ACHN (cell line): ENCODE data around the gene AK8.
"Not testable (repeated sequence)": the region's sequence is repeated elsewhere in the genome, so short reads cannot be mapped to it uniquely, and the experiment has no call there.

Experiments
- DNase-seq: peaks from one replicate; pipeline ENCODE4 v3.0.0-alpha.2; 2015
- in situ Hi-C: cut with HindIII; loops from 2 replicates; pipeline ENCODE4 v1.10.0; 2017; ENCODE audit warnings: low sequenced_read_pairs, low pct_ligation_motif_present, low pct_unique_long_range_greater_than_20kb

The AK8 gene

DNA sequence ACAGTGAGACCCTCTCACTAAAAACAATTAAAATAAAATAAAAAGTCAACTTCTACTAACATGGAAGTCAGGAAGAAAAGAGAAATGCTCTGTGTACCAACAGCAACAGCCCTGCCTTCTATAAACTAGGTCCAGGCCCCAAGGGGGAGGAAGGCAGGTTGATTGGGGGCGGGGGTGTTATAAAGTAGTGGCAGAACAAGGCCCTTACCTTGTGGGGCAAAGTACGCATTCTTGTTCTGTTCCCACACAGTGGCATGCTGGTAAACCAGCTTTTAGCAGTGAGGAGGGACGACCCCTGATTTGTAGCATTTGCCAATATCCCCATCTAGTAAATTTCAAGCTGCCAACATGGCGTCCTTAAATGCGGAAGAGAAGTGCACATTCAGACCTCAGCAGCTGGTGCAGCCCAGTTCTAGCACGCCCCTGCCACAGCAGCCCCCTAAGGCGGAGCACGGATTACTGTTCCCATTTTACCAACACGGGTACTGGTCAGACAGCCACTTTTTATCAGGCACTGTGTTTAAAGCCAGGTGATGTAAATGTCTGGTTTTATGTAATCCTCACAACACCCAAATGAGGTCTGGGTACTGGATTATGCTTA lies 138.3 kb downstream of the AK8 start:
- DNase-seq: no peak
- in situ Hi-C loops: no loop called here

DNA sequence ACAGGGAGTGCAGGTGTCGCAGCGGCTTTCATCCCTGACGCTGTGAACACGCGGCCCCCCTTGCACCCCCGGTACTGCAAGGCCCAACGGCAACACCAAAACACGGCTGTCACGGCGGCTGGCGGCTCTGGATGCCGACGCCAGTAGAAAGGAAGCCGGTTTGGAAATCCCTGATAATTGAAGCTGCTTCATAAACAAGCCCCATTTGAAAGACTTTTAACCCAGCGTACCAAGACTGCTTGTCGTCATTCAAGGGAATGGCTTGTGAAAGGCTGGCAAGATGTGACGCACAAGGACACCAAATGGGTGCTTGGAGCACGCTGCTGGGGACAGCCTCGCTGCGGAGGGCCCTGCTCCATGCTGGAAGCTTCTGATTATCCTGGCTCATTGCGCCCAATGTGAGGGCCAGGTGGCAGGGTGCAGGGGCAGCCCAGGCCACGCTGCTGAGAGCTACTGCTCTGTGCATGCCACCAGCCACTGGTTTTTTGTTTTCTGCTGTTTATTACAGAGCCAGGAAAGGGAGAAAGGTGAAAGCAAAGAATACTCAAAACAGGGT lies 144.7 kb downstream of the AK8 start:
- in situ Hi-C loops: no loop called here
- DNase-seq: no peak

- DNase-seq: no peak
- in situ Hi-C loops: no loop called here
Observed at GRCh38 chr9:132732326-132733259, 145.5 kb downstream of the AK8 start.

DNA sequence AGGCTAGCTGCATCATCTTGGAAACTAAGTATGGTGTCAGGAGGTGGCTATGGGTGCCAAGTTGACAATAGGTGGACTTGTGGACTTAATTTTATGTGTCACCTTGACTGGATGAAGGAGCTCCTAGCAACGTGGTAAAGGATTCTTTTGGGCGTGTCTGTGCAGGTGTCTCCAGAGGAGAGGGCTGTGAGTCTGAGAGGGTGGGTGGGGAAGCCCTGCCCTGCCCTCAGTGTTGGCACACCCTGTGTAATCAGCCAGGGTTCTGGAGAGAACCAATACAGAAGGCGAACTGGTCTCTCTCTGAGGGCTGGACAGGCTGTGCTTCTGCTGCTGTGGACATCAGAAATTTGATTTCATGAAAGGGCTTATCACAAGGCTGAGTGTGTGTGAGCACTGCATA lies 146.9 kb downstream of the AK8 start:
- in situ Hi-C loops: no loop called here
- DNase-seq: no peak

- DNase-seq: no peak
Observed at GRCh38 chr9:132730054-132731033, 147.7 kb downstream of the AK8 start.

DNA sequence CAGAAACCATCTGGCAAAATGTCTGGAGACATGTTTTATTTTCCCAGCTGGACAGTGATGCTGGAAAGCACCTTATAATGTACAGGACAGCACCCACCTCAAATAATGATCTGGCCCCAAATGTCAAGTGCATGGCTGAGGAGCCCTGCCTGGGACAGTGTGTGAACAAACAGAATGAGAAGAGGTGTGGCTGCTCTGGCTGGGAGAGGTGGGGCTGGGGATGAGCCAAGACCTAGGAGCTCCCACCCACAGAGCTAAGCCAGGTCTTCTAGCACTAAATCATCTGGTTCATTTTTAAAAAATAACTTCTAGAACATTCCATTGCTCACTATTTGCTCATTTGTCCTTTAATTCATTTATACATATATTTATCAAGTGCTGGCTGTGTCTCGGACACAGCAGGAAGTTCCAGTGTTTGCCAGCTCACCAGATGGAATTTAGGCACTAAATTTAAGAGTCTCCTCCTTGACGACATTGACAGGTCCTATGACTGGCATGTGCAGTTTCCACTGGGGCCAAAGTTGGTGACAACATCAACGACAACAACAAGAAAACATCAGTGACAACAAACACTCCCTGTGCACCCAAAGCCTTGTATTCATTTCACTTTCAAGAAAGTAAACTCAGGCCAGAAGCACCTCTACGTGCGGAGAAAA lies 148.7 kb downstream of the AK8 start:
- in situ Hi-C loops: no loop called here
- no peak for DNase-seq

More at GRCh38 chr9:132730054-132731033, 147.7 kb downstream of the AK8 start:
- in situ Hi-C loops: no loop called here

DNA sequence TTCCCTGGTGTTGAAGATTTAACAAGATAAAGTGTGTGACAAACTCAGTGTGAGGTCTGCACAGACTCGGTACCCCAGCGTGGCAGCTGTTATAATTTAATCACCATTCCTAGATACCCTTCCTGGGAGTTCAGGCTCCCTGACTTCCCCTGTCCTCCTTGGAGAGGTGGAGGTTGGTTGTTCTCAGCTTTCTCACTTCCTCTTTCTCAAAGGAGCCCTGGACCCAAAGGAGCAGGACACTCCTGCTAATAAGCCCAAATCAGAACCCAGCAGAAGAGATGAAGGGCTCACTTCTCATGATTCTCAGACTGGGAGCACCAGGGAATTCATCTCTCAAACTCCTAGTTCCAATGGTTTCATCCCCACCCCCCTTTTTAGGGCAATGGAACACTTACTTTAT lies 149.6 kb downstream of the AK8 start:
- in situ Hi-C loops: no loop called here

DNA sequence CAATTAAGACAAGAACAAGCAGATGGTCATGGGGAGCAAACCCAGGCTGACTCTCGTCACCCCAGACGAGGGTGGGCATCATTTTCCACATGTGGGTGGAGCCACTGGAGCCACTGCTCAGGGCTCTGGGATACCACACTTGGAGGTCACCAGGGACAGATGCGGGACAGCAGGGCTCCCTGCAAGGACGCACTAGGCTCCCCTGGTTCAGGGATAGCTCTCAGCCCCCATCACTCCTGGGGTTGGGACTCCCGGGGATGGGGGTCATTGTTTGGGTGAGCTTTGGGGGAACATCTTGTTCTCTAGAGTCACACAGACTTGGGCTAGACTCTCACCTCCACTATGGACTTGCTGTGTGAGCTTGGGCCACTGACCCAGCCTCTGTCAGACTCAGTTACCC lies 150.0 kb downstream of the AK8 start:
- DNase-seq: no peak
- in situ Hi-C loops: no loop called here

More for the DNA sequence above, 149.6 kb downstream of the AK8 start:
- no peak for DNase-seq

GRCh38 chr9:132726576-132727130 lies 151.4 kb downstream of the AK8 start:
- no peak for DNase-seq
- in situ Hi-C loops: no loop called here

- in situ Hi-C loops: no loop called here
- DNase-seq: no peak
Observed at GRCh38 chr9:132725306-132725705, 152.8 kb downstream of the AK8 start.

- DNase-seq: no peak
- in situ Hi-C loops: no loop called here
Observed at GRCh38 chr9:132723809-132724208, 154.3 kb downstream of the AK8 start.

DNA sequence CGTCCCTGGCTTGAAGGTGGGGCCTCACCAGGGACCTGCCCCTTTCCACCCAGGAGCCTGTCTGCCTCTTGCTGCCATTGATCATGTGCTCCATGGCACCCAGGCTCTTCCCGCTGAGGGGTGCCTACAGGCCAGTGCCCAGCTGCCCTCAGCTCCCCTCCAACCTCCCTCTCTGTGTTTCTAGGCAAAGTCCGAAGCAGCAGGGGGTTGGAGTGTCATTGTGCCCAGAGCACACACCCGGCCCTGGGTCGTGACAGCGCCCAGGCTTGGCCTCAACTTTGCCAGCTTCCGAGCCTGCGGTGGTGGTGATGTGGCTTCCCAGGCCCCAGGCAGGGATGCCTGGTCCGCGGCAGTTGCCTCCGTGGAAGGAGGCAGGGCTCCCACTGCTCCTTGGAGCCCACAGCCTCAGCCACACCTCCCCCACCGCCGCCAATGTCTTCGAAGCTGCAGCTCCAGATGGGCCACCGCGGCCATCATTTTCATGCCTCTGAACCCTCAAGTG lies 155.5 kb downstream of the AK8 start:
- no peak for DNase-seq
- in situ Hi-C loops: no loop called here

- in situ Hi-C loops: no loop called here
- DNase-seq: no peak
Observed at GRCh38 chr9:132721661-132722060, 156.4 kb downstream of the AK8 start.

DNA sequence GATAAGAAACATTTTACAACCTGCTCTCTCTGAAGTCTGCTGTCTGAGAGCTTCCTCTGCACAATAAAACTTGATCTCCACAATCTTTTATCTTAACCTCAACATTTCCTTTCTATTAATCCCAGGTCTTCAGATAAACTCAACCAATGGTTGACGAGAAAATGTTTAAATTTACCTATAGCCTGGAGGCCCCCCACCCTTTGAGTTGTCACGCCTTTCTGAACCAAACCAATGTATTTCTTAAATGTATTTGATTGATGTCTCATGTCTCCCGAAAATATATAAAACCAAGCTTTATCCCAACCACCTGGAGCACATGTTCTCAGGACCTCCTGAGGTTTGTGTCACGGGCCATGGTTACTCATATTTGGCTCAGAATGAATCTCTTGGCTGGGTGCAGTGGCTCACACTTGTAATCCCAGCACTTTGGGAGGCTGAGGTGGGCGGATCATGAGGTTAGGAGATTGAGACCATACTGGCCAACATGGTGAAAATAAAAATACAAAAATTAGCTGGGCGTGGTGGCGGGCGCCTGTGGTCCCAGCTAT lies 159.6 kb downstream of the AK8 start:
- DNase-seq, in situ Hi-C loops: not testable (repeated sequence)

GRCh38 chr9:132717326-132717945 lies 160.6 kb downstream of the AK8 start:
- DNase-seq: no peak
- in situ Hi-C loops: no loop called here

GRCh38 chr9:132716007-132716406 lies 162.1 kb downstream of the AK8 start:
- DNase-seq: no peak
- in situ Hi-C loops: no loop called here

GRCh38 chr9:132712753-132713152 lies 165.3 kb downstream of the AK8 start:
- in situ Hi-C loops: no loop called here
- no peak for DNase-seq
